Panc1 (cell line): ENCODE results near the gene OASL. TPM values are rescaled to one million over a fixed set of nuclear protein-coding genes. Genes with fewer than 3 reads are reported as not detected.

Experiments
- ATAC-seq: fragments of 200-7000 bp; cut with Tn5 transposase; 2 replicates; pipeline ENCODE4 v1.9.1; 2020; ENCODE audit warnings: mild to moderate bottlenecking, moderate library complexity
- BruUV-seq: library from RNA; stranded (reverse); fragments of 400-500 nt; replicated peaks from 2 replicates; lab custom pipeline; 2021; lab: Mats Ljungman, UMichigan
- CTCF ChIA-PET: fragments of 300-600 bp; sonication (Branson Sonifier 250); formaldehyde crosslinking; loops from one replicate; lab custom pipeline; 2022; ENCODE audit warnings: antibody characterized with exemption; lab: Charles Lee
- POLR2A ChIA-PET: fragments of 300-600 bp; sonication (Branson Sonifier 250); formaldehyde crosslinking; loops from one replicate; lab custom pipeline; 2022; ENCODE audit warnings: antibody characterized with exemption; lab: Charles Lee
- DNase-seq: peaks from one replicate; pipeline ENCODE4 v3.0.0-alpha.2; 2010; ENCODE audit warnings: low read depth, low spot score
- H3K27ac ChIP-seq: 2 replicates; pipeline ENCODE4 v1.5.1; 2011; ENCODE audit warnings: mild to moderate bottlenecking, low read length, inconsistent platforms
- H3K27me3 ChIP-seq: fragments of 200-500 bp; sonication (Bioruptor generic); 2 replicates; pipeline ENCODE4 v1.6.0; 2014; ENCODE audit warnings: low read length, inconsistent platforms; ENCODE audit not compliant: control insufficient read depth, insufficient read depth
- H3K36me3 ChIP-seq: fragments of 200-500 bp; sonication (Bioruptor generic); 2 replicates; pipeline ENCODE4 v1.5.1; 2014; ENCODE audit warnings: inconsistent platforms, mild to moderate bottlenecking, low read length, moderate library complexity; ENCODE audit not compliant: control insufficient read depth, insufficient read depth
- H3K4me1 ChIP-seq: 2 replicates; pipeline ENCODE4 v1.5.1; 2011; ENCODE audit warnings: inconsistent platforms, mild to moderate bottlenecking, low read length, moderate library complexity; ENCODE audit not compliant: control insufficient read depth, insufficient read depth
- H3K4me3 ChIP-seq, 2 experiments: 2 replicates each; pipeline ENCODE4 v1.5.1; 2011 to 2012; ENCODE audit warnings: low read depth in 2 of 2, low read length in 2 of 2, mild to moderate bottlenecking in 2 of 2, inconsistent platforms in 1 of 2, moderate library complexity in 1 of 2
- H3K9me3 ChIP-seq: fragments of 200-500 bp; sonication (Bioruptor generic); 2 replicates; pipeline ENCODE4 v1.5.1; 2014; ENCODE audit warnings: low read depth, mild to moderate bottlenecking, inconsistent platforms, low read length, moderate library complexity; ENCODE audit not compliant: control insufficient read depth, insufficient read depth
- CTCF ChIP-seq: fragments of 450-650 bp; IDR thresholded peaks from 2 replicates; pipeline ENCODE4 v1.5.1; 2017; ENCODE audit warnings: mild to moderate bottlenecking
- POLR2AphosphoS5 ChIP-seq: IDR thresholded peaks from 2 replicates; pipeline ENCODE4 v1.6.1; 2012; ENCODE audit warnings: mild to moderate bottlenecking, low read depth, low read length, moderate library complexity
- REST ChIP-seq, 2 experiments: IDR thresholded peaks; 2 replicates each; pipeline ENCODE4 v1.6.1; 2011 to 2012; ENCODE audit warnings: low read depth in 2 of 2, control low read depth in 1 of 2, low read length in 1 of 2, mild to moderate bottlenecking in 1 of 2, moderate library complexity in 1 of 2; ENCODE audit not compliant: insufficient read depth in 1 of 2
- SIN3A ChIP-seq: IDR thresholded peaks from 2 replicates; pipeline ENCODE4 v1.6.1; 2012; ENCODE audit warnings: low read depth, mild to moderate bottlenecking, low read length, moderate library complexity, borderline replicate concordance; ENCODE audit not compliant: insufficient read depth
- TCF7L2 ChIP-seq: IDR thresholded peaks from 2 replicates; pipeline ENCODE4 v1.6.1; 2011; ENCODE audit warnings: mild to moderate bottlenecking, low read depth, low read length, inconsistent platforms
- in situ Hi-C: cut with HindIII; loops from 2 replicates; pipeline ENCODE4 v1.10.0; 2016; ENCODE audit warnings: low sequenced_read_pairs, low pct_unique_long_range_greater_than_20kb
- intact Hi-C: fragments of 100-400 bp; cut with micrococcal nuclease; formaldehyde crosslinking; loops from one replicate; pipeline ENCODE4 v1.10.0; 2022; ENCODE audit not compliant: unreplicated experiment
- total RNA-seq: library from RNA; stranded (reverse); gene quantifications from one replicate; pipeline ENCODE4 v1.2.1, GENCODE V29; 2021; ENCODE audit not compliant: unreplicated experiment

OASL gene
- total RNA-seq, 1 experiment from 2014 or later: 21.1 TPM

- no peaks in the 10 kb centered on the region for H3K9me3 ChIP-seq
- BruUV-seq: no TSS peak
- in situ Hi-C loops: no loop called here
- H3K4me1 ChIP-seq: no peaks in the 10 kb centered on the region
- no peaks in the 10 kb centered on the region for H3K27me3 ChIP-seq
- H3K4me3 ChIP-seq: no peak overlapping the region
- ATAC-seq (0 out of 2 replicates have a peak, but pooled peaks have one; percentile 16), DNase-seq (no peak)
- POLR2A ChIA-PET: interaction anchor here (0.6 kb wide), 1 partner anchor 656 kb away, joined by 6 read pairs; no protein-coding TSS in a partner anchor
- H3K27ac ChIP-seq: no peak overlapping the region
- no peaks in the 10 kb centered on the region for H3K36me3 ChIP-seq
- no peak for TF ChIP-seq CTCF
- no peak for TF ChIP-seq REST (IDR thresholded peaks at IDR 0.05; ENCODE audit: insufficient read depth in 1 of 2, low read depth in 2 of 2, low read length in 1 of 2)
- TF ChIP-seq POLR2AphosphoS5: no peak
- TF ChIP-seq SIN3A: no peak
- TF ChIP-seq TCF7L2: no peak
- CTCF ChIA-PET: no interaction called here
- intact Hi-C loops: no loop called here
Observed at GRCh38 chr12:121085506-121086353, 46.7 kb upstream of the OASL start.

DNA sequence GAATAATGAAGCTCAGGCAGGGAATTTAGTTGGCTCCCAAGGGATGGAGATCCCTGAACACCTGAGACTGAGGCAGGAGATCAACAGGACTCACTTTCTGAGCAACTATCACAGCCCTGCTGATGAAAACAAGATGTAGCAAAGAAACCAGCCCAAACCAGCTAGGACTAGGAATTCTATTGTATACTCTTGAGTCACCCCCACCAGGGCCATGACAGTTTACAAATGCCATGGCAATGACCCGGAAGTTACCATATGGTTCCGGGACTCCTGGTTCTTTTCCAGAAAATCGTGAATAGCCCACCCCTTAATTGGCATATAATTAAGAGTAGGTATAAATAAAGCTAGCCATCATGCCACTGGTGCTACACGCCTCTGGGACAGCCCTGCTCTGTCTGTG, 46.0 kb upstream of the OASL start:
- ATAC-seq: no peak
- TF ChIP-seq TCF7L2: no peak
- no peak for TF ChIP-seq CTCF
- TF ChIP-seq REST (IDR thresholded peaks at IDR 0.05; ENCODE audit: insufficient read depth in 1 of 2, low read depth in 2 of 2, low read length in 1 of 2): no peak
- TF ChIP-seq POLR2AphosphoS5: no peak
- TF ChIP-seq SIN3A: no peak
- no TSS peak for BruUV-seq
- Histone ChIP-seq H3K27me3 (no peaks in the 10 kb centered on the region), H3K36me3 (no peaks in the 10 kb centered on the region), H3K4me1 (no peaks in the 10 kb centered on the region), H3K4me3 (no peak overlapping the region), H3K9me3 (no peaks in the 10 kb centered on the region), H3K27ac (no peak overlapping the region)
- DNase-seq: no peak
- POLR2A ChIA-PET: interaction anchor here (0.6 kb wide), 1 partner anchor 656 kb away, joined by 6 read pairs; no protein-coding TSS in a partner anchor
- intact Hi-C loops (no loop called here), in situ Hi-C loops (no loop called here)
- CTCF ChIA-PET: no interaction called here
